Uterus (tissue), 2 donors: ENCODE results near the gene UBASH3B.
"Not testable (repeated sequence)": the region's sequence is repeated elsewhere in the genome, so short reads cannot be mapped to it uniquely, and the experiment has no call there.

Source experiments
- POLR2A ChIP-seq, 2 donors: fragments of 450-650 bp; IDR thresholded peaks; one replicate each; pipeline ENCODE4 v1.6.1; 2016; ENCODE audit warnings: antibody characterized with exemption in 2 of 2, mild to moderate bottlenecking in 1 of 2, moderate library complexity in 1 of 2
- TF ChIP-seq, protein P1 (sequence below), 4 experiments: fragments of 200-600 bp in 2 of 4; fragments of 450-650 bp in 2 of 4; sonication (generic) in 2 of 4; IDR thresholded peaks; one replicate each; pipeline ENCODE4 v1.5.1; 2016 to 2019; ENCODE audit warnings: antibody characterized with exemption in 4 of 4, mild to moderate bottlenecking in 2 of 4, moderate library complexity in 1 of 4

DNA sequence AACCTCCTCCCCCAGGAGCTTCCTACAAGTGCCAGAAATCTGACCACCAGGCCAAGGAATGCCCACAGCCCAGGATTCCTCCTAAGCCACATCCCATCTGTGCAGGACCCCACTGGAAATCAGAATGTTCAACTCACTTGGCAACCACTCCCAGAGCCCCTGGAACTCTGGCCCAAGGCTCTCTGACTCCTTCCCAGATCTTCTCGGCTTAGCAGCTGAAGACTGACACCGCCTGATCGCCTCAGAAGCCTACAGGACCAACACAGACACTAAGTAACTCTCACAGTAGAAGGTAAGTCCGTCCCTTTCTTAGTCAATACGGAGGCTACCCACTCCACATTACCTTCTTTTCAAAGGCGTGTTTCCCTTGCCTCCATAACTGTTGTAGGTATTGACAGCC, 173.8 kb downstream of the UBASH3B start:
- not testable (repeated sequence) for TF ChIP-seq POLR2A (IDR thresholded peaks at IDR 0.05)
- TF ChIP-seq, protein P1, sequence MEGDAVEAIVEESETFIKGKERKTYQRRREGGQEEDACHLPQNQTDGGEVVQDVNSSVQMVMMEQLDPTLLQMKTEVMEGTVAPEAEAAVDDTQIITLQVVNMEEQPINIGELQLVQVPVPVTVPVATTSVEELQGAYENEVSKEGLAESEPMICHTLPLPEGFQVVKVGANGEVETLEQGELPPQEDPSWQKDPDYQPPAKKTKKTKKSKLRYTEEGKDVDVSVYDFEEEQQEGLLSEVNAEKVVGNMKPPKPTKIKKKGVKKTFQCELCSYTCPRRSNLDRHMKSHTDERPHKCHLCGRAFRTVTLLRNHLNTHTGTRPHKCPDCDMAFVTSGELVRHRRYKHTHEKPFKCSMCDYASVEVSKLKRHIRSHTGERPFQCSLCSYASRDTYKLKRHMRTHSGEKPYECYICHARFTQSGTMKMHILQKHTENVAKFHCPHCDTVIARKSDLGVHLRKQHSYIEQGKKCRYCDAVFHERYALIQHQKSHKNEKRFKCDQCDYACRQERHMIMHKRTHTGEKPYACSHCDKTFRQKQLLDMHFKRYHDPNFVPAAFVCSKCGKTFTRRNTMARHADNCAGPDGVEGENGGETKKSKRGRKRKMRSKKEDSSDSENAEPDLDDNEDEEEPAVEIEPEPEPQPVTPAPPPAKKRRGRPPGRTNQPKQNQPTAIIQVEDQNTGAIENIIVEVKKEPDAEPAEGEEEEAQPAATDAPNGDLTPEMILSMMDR (IDR thresholded peaks at IDR 0.05), result not testable (repeated sequence)
